Gastroesophageal sphincter (tissue), 4 donors: Measurements from ENCODE around the gene MTX1. TPM values are rescaled to one million over a fixed set of nuclear protein-coding genes. Genes with fewer than 3 reads are reported as not detected.

ENCODE experiments used
- ATAC-seq: fragments of 150-250 bp; one replicate; pipeline ENCODE4 v1.9.1; 2016; ENCODE audit warnings: mild to moderate bottlenecking, moderate library complexity
- H3K27ac ChIP-seq, 4 donors: fragments of 200-600 bp; sonication (generic) in 3 of 4; 1 replicate in 3 of 4; 2 replicates in 1 of 4; pipeline ENCODE4 v1.5.1; 2016 to 2019
- H3K27me3 ChIP-seq: fragments of 200-600 bp; sonication (generic); one replicate; pipeline ENCODE4 v1.5.1; 2019
- H3K36me3 ChIP-seq, 2 donors: fragments of 200-600 bp; sonication (generic); one replicate each; pipeline ENCODE4 v1.5.1; 2019; ENCODE audit warnings: control low read depth in 1 of 2
- H3K4me1 ChIP-seq, 3 donors: fragments of 200-600 bp; sonication (generic); 1 replicate in 2 of 3; 2 replicates in 1 of 3; pipeline ENCODE4 v1.5.1; 2016 to 2019; ENCODE audit warnings: control low read depth in 2 of 3
- H3K4me3 ChIP-seq, 2 donors: fragments of 200-600 bp; sonication (generic); one replicate each; pipeline ENCODE4 v1.5.1; 2019; ENCODE audit warnings: mild to moderate bottlenecking in 1 of 2, moderate library complexity in 1 of 2
- H3K9me3 ChIP-seq, 3 donors: fragments of 200-600 bp; sonication (generic); one replicate each; pipeline ENCODE4 v1.5.1; 2017 to 2019; ENCODE audit warnings: control low read depth in 2 of 3
- CTCF ChIP-seq, 4 experiments: fragments of 200-600 bp in 2 of 4; fragments of 450-650 bp in 2 of 4; sonication (generic) in 1 of 4; IDR thresholded peaks; one replicate each; pipeline ENCODE4 v1.5.1; 2017 to 2019; ENCODE audit warnings: antibody characterized with exemption in 4 of 4, mild to moderate bottlenecking in 2 of 4, moderate library complexity in 2 of 4
- EP300 ChIP-seq: sonication (generic); formaldehyde crosslinking; IDR thresholded peaks from one replicate; pipeline ENCODE4 v1.6.1; 2017; ENCODE audit warnings: antibody characterized with exemption, mild to moderate bottlenecking
- POLR2A ChIP-seq, 2 donors: fragments of 450-650 bp; IDR thresholded peaks; one replicate each; pipeline ENCODE4 v1.6.1; 2017; ENCODE audit warnings: antibody characterized with exemption in 2 of 2, mild to moderate bottlenecking in 2 of 2, moderate library complexity in 1 of 2
- POLR2AphosphoS5 ChIP-seq: sonication (generic); formaldehyde crosslinking; IDR thresholded peaks from one replicate; pipeline ENCODE4 v1.6.1; 2017; ENCODE audit warnings: antibody characterized with exemption
- WGBS, 2 donors: methylation state at CpG; one replicate each; pipeline ENCODE4 v1.1.5; 2018; ENCODE audit warnings: low coverage in 1 of 2; 5-methylcytosine and 5-hydroxymethylcytosine counted together
- total RNA-seq, 4 donors: library from RNA; depleted of rRNA; stranded (reverse); fragments of >200 nt; gene quantifications; one replicate each; pipeline ENCODE4 v1.1.0, GENCODE V29; 2016

The MTX1 gene
- total RNA-seq, 4 donors from 2014 or later, result 28.3 to 36.0 (median 32.6) TPM

GRCh38 chr1:155172732-155173477, 35.6 kb upstream of the MTX1 start, which contains the start of gene KRTCAP2:
Gene KRTCAP2 (minus strand): TSS chr1:155173304. CDS start chr1:155173224, 80 bp downstream.
- Histone ChIP-seq H3K4me3 (peak within 1 kb of the TSS; percentile 62 to 78), H3K9me3 (no peaks in the 10 kb centered on the region), H3K27ac (peak within 1 kb of the TSS; percentile 74 to 99 (median 96)), H3K4me1 (peaks cover 0 to 56% (median 24%) of the 10 kb centered on the region in 3 donors), H3K36me3 (peaks cover 0 to 27% of the 10 kb centered on the region in 2 donors), H3K27me3 (peaks cover 28% of the 10 kb centered on the region)
- peak; percentile 92 for ATAC-seq
- peak; percentile 46 to 48 for TF ChIP-seq POLR2A (IDR thresholded peaks at IDR 0.05)
- no peak for TF ChIP-seq EP300
- peak; percentile 75 for TF ChIP-seq POLR2AphosphoS5
- peak in 3 of 4 experiments; percentile 91 to 98 (median 95) for TF ChIP-seq CTCF (IDR thresholded peaks at IDR 0.05)
- 0 to 1% methylated on average over 9 of the region's 57 CpGs for WGBS, 2 donors

DNA sequence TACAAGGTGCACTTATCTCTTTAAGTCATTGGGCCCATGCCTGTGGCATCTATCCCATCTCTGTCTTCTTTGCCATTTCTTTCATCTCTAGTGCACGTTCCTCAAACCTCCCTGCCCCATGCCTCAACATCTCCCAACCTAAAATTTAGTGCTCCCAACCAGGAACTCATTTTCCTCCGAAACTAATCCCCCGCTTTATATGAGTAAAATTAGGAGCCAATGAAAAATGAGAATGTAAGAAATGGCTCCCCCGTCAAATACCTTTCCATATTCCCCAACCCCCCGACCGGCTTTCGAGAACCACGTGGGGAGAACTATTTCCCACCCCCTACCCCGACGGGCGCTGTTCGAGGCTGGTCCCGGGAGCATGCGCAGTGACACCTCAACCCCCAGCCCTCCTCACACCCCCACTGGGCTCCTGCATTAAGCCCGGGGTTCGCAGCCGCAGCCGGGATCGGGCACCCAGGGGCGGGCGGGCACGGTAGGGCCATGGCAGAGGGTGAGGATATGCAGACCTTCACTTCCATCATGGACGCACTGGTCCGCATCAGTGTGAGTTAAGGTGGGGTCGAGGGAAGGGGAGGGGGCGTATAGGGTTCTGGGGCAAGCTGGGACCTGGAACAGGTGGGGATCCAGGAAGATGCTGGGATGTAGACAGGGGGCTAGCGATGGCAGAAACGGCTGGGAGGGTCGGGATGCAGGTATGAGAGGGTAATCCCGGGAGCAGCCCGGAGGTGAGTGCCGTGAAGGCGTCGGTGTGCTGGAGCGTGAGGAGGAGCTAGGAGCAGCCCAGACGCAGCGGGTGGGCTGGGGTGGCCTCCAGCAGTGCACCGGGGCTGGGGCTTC, 34.8 kb upstream of the MTX1 start, which contains the start of gene TRIM46:
TRIM46 (plus strand) TSS at position 372 of the 846 bp plus-strand sequence; CDS start at position 490, 118 bp downstream.
- Histone ChIP-seq H3K27ac (peak within 1 kb of the TSS; percentile 74 to 99 (median 96)), H3K4me1 (peaks cover 0 to 51% (median 24%) of the 10 kb centered on the region in 3 donors), H3K36me3 (peaks cover 0 to 24% of the 10 kb centered on the region in 2 donors), H3K4me3 (peak within 1 kb of the TSS; percentile 62 to 78), H3K27me3 (peaks cover 28% of the 10 kb centered on the region), H3K9me3 (no peaks in the 10 kb centered on the region)
- WGBS, 2 donors, result 1 to 5% methylated on average over 13 to 26 of the region's 38 CpGs
- TF ChIP-seq EP300 (no peak), POLR2AphosphoS5 (no peak), CTCF (IDR thresholded peaks at IDR 0.05) (no peak), POLR2A (IDR thresholded peaks at IDR 0.05) (no peak)
- no peak for ATAC-seq

DNA sequence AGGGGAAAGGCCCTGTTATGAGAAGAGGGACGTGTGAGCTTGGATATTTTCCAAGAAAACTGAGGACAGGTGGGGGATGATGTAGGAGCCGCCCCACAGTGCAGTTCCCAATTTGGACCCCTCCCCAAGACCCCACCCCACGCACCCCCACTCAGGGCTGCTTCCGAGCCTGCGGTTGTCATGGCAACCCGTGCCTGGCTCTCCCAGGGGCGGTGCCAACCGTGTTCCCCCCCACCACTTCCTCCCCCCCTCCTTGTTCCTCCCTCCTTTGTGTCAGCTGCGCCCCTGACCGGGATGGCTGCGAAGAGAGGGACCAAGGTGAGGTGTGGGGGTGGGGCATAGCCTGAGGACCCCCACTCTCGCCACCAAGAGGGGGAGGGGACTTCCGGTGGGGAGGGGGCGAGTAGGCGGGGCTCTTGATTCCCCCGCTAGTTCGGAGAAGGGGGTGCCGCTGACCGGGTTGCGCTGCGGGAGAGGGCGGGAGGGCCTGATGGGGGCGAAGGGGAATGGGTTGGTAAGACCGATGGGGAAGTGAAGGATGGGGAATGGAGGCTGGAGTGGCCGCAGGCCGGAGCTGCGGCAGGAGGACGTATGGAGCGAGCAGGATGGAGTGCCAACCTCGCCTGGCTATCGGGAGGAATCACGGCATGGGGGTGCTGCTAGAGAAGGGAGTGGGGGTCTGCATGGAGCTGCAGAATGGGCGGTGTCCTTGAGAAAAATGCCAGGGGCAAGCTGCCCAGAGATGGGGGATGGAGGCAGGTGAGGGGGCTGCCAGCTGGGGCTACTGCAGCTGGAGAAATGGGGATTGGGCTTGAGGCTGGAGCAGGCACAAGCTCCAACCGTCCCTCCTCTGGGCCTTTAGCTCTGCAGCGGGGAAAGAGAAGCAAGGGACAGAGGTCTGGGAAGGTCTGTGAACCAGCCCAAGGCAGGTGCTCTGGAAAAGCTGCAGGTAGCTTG, 33.9 kb upstream of the MTX1 start:
- TF ChIP-seq POLR2A (IDR thresholded peaks at IDR 0.05), result no peak
- no peak for TF ChIP-seq POLR2AphosphoS5
- no peak for TF ChIP-seq EP300
- no peak for TF ChIP-seq CTCF (IDR thresholded peaks at IDR 0.05)
- Histone ChIP-seq H3K27ac (peak overlapping the region in 2 of 4 donors; percentile 41 to 96), H3K4me3 (peak overlapping the region in 1 of 2 donors; percentile 78), H3K4me1 (peaks cover 0 to 51% (median 24%) of the 10 kb centered on the region in 3 donors), H3K9me3 (no peaks in the 10 kb centered on the region), H3K36me3 (peaks cover 0 to 16% of the 10 kb centered on the region in 2 donors), H3K27me3 (peaks cover 28% of the 10 kb centered on the region)
- no peak for ATAC-seq
- 11 to 14% methylated on average over 9 to 11 of the region's 35 CpGs for WGBS, 2 donors

- H3K27me3 ChIP-seq, result peaks cover 28% of the 10 kb centered on the region
- no peak overlapping the region for H3K4me3 ChIP-seq
- no peak overlapping the region for H3K27ac ChIP-seq
- peaks cover 0 to 51% (median 24%) of the 10 kb centered on the region in 3 donors for H3K4me1 ChIP-seq
- H3K9me3 ChIP-seq, result no peaks in the 10 kb centered on the region
- ATAC-seq, result no peak
- no peak for TF ChIP-seq POLR2A (IDR thresholded peaks at IDR 0.05)
- no peak for TF ChIP-seq CTCF (IDR thresholded peaks at IDR 0.05)
- TF ChIP-seq POLR2AphosphoS5, result no peak
- no peak for TF ChIP-seq EP300
- 100% methylated on average over 1 of the region's 12 CpGs; no CpG with 5 or more reads in 1 of the 2 donors for WGBS, 2 donors
- peaks cover 0 to 13% of the 10 kb centered on the region in 2 donors for H3K36me3 ChIP-seq
These were observed 33.1 kb upstream of the MTX1 start for GRCh38 chr1:155175281-155175926.
